ENCODE measurements around the gene LRIG1.

The LRIG1 gene

DNA sequence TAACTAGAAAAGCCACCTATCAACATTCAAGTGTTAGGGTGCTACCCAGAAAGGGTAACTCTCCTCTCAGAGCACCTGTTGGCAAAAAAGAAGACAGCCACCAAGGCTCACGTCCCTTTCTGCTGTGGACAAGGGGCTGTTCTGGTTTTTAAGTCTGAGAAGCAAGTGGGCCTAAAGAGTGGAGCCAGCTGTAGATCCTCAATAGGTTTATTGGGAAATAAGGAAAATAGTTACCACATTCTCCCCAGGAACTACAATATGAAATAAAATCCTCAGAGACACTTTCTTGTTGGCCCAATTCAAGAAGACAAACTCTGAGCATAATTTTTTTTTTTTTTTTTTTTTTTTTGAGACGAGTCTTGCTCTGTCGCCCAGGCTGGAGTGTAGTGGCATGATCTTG is 35.8 kb downstream of the LRIG1 start:
- Histone ChIP-seq H3K36me3 (ENCODE audit: insufficient read depth) (no peaks in the 10 kb centered on the region), H3K27ac (no peak overlapping the region), H4K20me1 (ENCODE audit: insufficient read depth) (peaks cover 16% of the 10 kb centered on the region; the same call in 1 of the 2 replicates), H3K9ac (no peak overlapping the region), H3K27me3 (ENCODE audit: insufficient read depth, low read depth) (no peaks in the 10 kb centered on the region), H3K79me2 (ENCODE audit: insufficient read depth, low read depth) (peaks cover 98% of the 10 kb centered on the region), H3K4me1 (ENCODE audit: low read depth, poor library complexity, severe bottlenecking) (peaks cover 61% of the 10 kb centered on the region), H3K4me2 (no peak overlapping the region), H2AFZ (ENCODE audit: low read depth) (no peak overlapping the region), H3K4me3 (IDR thresholded peaks at IDR 0.05; ENCODE audit: insufficient read depth, low read depth, low read length) (no peak overlapping the region)
- TF ChIP-seq, protein P1, sequence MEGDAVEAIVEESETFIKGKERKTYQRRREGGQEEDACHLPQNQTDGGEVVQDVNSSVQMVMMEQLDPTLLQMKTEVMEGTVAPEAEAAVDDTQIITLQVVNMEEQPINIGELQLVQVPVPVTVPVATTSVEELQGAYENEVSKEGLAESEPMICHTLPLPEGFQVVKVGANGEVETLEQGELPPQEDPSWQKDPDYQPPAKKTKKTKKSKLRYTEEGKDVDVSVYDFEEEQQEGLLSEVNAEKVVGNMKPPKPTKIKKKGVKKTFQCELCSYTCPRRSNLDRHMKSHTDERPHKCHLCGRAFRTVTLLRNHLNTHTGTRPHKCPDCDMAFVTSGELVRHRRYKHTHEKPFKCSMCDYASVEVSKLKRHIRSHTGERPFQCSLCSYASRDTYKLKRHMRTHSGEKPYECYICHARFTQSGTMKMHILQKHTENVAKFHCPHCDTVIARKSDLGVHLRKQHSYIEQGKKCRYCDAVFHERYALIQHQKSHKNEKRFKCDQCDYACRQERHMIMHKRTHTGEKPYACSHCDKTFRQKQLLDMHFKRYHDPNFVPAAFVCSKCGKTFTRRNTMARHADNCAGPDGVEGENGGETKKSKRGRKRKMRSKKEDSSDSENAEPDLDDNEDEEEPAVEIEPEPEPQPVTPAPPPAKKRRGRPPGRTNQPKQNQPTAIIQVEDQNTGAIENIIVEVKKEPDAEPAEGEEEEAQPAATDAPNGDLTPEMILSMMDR (conservative IDR thresholded peaks at IDR 0.05; ENCODE audit: low read depth, low read length): no peak

DNA sequence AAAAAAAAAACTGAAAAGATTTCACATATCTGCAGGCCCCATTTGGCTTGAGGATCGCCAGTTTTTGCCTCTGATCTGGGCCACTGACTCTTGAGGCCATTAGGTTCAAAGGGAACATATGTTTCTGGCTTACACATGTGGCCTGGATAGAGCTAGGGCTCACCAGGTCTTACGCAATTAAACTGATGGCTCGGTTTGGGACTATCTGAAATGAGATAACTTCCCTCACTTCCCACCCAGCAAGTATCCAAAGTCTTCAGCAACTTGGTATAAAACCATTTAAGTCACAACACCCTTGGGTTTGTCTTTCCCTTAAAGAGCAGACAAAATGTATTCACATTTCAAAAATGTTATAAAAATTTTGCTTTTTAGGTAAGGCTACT is 36.3 kb downstream of the LRIG1 start:
- Histone ChIP-seq H3K36me3 (ENCODE audit: insufficient read depth) (no peaks in the 10 kb centered on the region), H3K4me2 (no peak overlapping the region), H3K9ac (no peak overlapping the region), H4K20me1 (ENCODE audit: insufficient read depth) (peaks cover 16% of the 10 kb centered on the region; the same call in 1 of the 2 replicates), H3K27me3 (ENCODE audit: insufficient read depth, low read depth) (no peaks in the 10 kb centered on the region), H3K79me2 (ENCODE audit: insufficient read depth, low read depth) (peaks cover 95% of the 10 kb centered on the region), H3K27ac (no peak overlapping the region), H3K4me1 (ENCODE audit: low read depth, poor library complexity, severe bottlenecking) (peaks cover 56% of the 10 kb centered on the region), H2AFZ (ENCODE audit: low read depth) (no peak overlapping the region), H3K4me3 (IDR thresholded peaks at IDR 0.05; ENCODE audit: insufficient read depth, low read depth, low read length) (no peak overlapping the region)
- TF ChIP-seq, protein P1 (conservative IDR thresholded peaks at IDR 0.05; ENCODE audit: low read depth, low read length): no peak

DNA sequence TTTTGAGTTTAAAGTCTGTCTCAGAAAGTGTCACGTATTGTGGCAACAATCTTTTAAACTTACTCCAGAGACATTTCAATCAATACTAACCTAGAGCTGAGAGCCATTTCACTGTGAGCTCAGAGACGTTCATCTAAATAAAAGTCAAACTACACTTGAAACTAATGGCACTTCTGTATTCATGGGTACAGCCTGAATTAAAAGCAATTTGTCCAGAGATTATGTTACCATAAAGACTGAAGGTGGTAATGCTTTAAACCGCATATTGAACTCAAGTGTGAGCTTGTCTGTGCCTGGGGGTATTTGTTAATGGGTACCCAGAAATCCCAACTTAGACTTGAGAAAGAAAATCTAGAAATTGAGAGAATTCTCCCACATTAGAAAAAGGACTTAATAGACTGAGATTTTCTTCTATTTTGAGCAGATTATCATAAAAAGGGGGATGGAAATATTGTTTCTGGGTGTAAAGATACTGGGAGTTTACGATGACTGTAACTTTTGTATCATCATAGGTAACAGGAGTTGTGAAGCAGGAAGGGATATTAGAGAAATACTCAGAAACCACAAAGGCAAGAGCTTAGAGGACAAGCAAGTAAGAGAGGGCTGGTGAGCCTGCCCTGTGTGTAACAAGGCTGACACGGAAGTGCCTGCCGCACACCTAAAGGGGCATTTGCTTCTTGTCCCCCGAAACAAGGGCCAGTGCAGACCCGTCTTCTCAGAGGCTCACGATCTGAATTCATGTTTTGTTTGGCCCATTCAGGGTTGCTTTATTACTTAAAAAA is 36.9 kb downstream of the LRIG1 start:
- H3K4me2 ChIP-seq: no peak overlapping the region; the same call in 1 of the 2 replicates

DNA sequence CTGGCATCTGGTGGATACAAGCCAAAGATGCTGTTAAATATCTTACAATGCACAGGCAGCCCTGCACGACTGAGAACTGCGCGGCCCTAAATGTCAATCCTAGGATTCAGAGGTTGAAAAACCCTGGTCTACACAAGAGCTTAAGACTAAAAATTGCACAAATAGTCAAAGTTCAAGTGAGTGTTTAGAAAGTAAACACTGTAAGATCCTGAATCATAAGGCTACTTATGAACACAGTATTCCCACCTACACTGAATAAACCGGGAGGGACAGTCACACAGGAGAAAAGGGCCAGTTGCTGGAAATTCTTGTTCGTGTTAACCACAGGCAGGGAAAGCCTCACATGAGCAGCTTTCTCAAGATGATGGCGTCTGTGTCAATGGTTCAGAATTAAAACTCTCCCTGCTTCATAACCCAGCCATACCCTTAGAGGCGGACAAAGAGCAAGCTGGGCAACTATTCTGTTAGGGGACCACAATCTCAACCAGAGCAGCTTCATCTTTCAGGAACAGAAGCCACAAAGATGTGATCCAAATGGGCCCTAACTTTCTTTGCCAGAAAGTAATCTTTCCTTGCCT is 37.7 kb downstream of the LRIG1 start:
- peaks cover 86% of the 10 kb centered on the region for H3K79me2 ChIP-seq (ENCODE audit: insufficient read depth, low read depth)
- H3K27me3 ChIP-seq (ENCODE audit: insufficient read depth, low read depth): no peaks in the 10 kb centered on the region
- H4K20me1 ChIP-seq (ENCODE audit: insufficient read depth): peaks cover 16% of the 10 kb centered on the region; the same call in 1 of the 2 replicates
- H3K4me3 ChIP-seq (IDR thresholded peaks at IDR 0.05; ENCODE audit: insufficient read depth, low read depth, low read length): no peak overlapping the region
- H3K27ac ChIP-seq: no peak overlapping the region
- no peak overlapping the region for H3K4me2 ChIP-seq
- H2AFZ ChIP-seq (ENCODE audit: low read depth): no peak overlapping the region
- no peaks in the 10 kb centered on the region for H3K36me3 ChIP-seq (ENCODE audit: insufficient read depth)
- H3K4me1 ChIP-seq (ENCODE audit: low read depth, poor library complexity, severe bottlenecking): peaks cover 48% of the 10 kb centered on the region
- TF ChIP-seq, protein P1 (conservative IDR thresholded peaks at IDR 0.05; ENCODE audit: low read depth, low read length): no peak
- no peak overlapping the region for H3K9ac ChIP-seq

More for the DNA sequence above, 36.9 kb downstream of the LRIG1 start:
- Histone ChIP-seq H4K20me1 (ENCODE audit: insufficient read depth) (peaks cover 16% of the 10 kb centered on the region; the same call in 1 of the 2 replicates), H3K36me3 (ENCODE audit: insufficient read depth) (no peaks in the 10 kb centered on the region), H3K27me3 (ENCODE audit: insufficient read depth, low read depth) (no peaks in the 10 kb centered on the region), H3K79me2 (ENCODE audit: insufficient read depth, low read depth) (peaks cover 89% of the 10 kb centered on the region), H3K4me1 (ENCODE audit: low read depth, poor library complexity, severe bottlenecking) (peaks cover 51% of the 10 kb centered on the region), H3K9ac (no peak overlapping the region), H3K4me3 (IDR thresholded peaks at IDR 0.05; ENCODE audit: insufficient read depth, low read depth, low read length) (no peak overlapping the region), H3K27ac (no peak overlapping the region), H2AFZ (ENCODE audit: low read depth) (no peak overlapping the region)
- TF ChIP-seq, protein P1 (conservative IDR thresholded peaks at IDR 0.05; ENCODE audit: low read depth, low read length): no peak

Measured in KMS-11 (cell line).